Measurements from ENCODE around the gene ASTN2. TPM values are rescaled to one million over a fixed set of nuclear protein-coding genes. Genes with fewer than 3 reads are reported as not detected.

ASTN2 gene
- polyA plus RNA-seq, 1 experiment = 6.6 TPM

GRCh38 chr9:117354244-117354847, 60.5 kb downstream of the ASTN2 start:
- POLR2A ChIA-PET = no interaction called here
- CTCF ChIA-PET = no interaction called here
- TF ChIP-seq CTCF (IDR thresholded peaks at IDR 0.05; ENCODE audit: low read depth, low read length) = no peak

GRCh38 chr9:117344892-117345660, 69.8 kb downstream of the ASTN2 start:
- no peak for DNase-seq (ENCODE audit: low read depth, low spot score)
- Histone ChIP-seq H3K27me3 (ENCODE audit: control insufficient read depth, insufficient read depth, low read length) (no peaks in the 10 kb centered on the region), H3K9me3 (ENCODE audit: control insufficient read depth, insufficient read depth, low read length) (peaks cover 11% of the 10 kb centered on the region), H3K27ac (ENCODE audit: low read depth, low read length) (no peak overlapping the region), H3K4me3 (ENCODE audit: low read depth, low read length) (no peak overlapping the region)
- POLR2A ChIA-PET = no interaction called here
- CTCF ChIA-PET = no interaction called here
- no peak for TF ChIP-seq CTCF (IDR thresholded peaks at IDR 0.05; ENCODE audit: low read depth, low read length)

More at GRCh38 chr9:117354244-117354847, 60.5 kb downstream of the ASTN2 start:
- no peak overlapping the region for H3K27ac ChIP-seq (ENCODE audit: low read depth, low read length)
- peaks cover 7% of the 10 kb centered on the region for H3K9me3 ChIP-seq (ENCODE audit: control insufficient read depth, insufficient read depth, low read length)
- no peak for DNase-seq (ENCODE audit: low read depth, low spot score)
- no peak overlapping the region for H3K4me3 ChIP-seq (ENCODE audit: low read depth, low read length)
- H3K27me3 ChIP-seq (ENCODE audit: control insufficient read depth, insufficient read depth, low read length) = no peaks in the 10 kb centered on the region

- POLR2A ChIA-PET = no interaction called here
- TF ChIP-seq CTCF (IDR thresholded peaks at IDR 0.05; ENCODE audit: low read depth, low read length) = no peak
Observed at GRCh38 chr9:117343427-117343826, 71.4 kb downstream of the ASTN2 start.

GRCh38 chr9:117341151-117341550, 73.7 kb downstream of the ASTN2 start:
- no peak for DNase-seq (ENCODE audit: low read depth, low spot score)
- H3K27ac ChIP-seq (ENCODE audit: low read depth, low read length) = no peak overlapping the region

More at GRCh38 chr9:117343427-117343826, 71.4 kb downstream of the ASTN2 start:
- Histone ChIP-seq H3K27me3 (ENCODE audit: control insufficient read depth, insufficient read depth, low read length) (no peaks in the 10 kb centered on the region), H3K27ac (ENCODE audit: low read depth, low read length) (no peak overlapping the region), H3K9me3 (ENCODE audit: control insufficient read depth, insufficient read depth, low read length) (peaks cover 16% of the 10 kb centered on the region), H3K4me3 (ENCODE audit: low read depth, low read length) (no peak overlapping the region)
- no peak for DNase-seq (ENCODE audit: low read depth, low spot score)
- CTCF ChIA-PET = no interaction called here

More at GRCh38 chr9:117341151-117341550, 73.7 kb downstream of the ASTN2 start:
- H3K9me3 ChIP-seq (ENCODE audit: control insufficient read depth, insufficient read depth, low read length) = peaks cover 16% of the 10 kb centered on the region
- no peak overlapping the region for H3K4me3 ChIP-seq (ENCODE audit: low read depth, low read length)
- CTCF ChIA-PET = no interaction called here
- POLR2A ChIA-PET = no interaction called here
- H3K27me3 ChIP-seq (ENCODE audit: control insufficient read depth, insufficient read depth, low read length) = no peaks in the 10 kb centered on the region
- TF ChIP-seq CTCF (IDR thresholded peaks at IDR 0.05; ENCODE audit: low read depth, low read length) = no peak

Measured in AG04450 (cell line).